ENCODE measurements around the gene PAX2.
A peak's percentile ranks its signal among the peaks of the same experiment; 100 is the strongest.

GRCh38 chr10:100824886-100825285 is 79.5 kb downstream of the PAX2 start:
- TF ChIP-seq POLR2AphosphoS5 (IDR thresholded peaks at IDR 0.05; ENCODE audit: low read depth, low read length), result no peak
- TF ChIP-seq CTCF (IDR thresholded peaks at IDR 0.05; ENCODE audit: control extremely low read depth in 1 of 3, insufficient read depth in 1 of 3, low read depth in 1 of 3, low read length in 3 of 3), result peak in 1 of 3 experiments; percentile 8; a peak in 1 of 4 replicates
- no peak for TF ChIP-seq POLR2A (IDR thresholded peaks at IDR 0.05; ENCODE audit: control extremely low read depth in 1 of 2, low read depth in 2 of 2, low read length in 2 of 2)
- TF ChIP-seq SP4 (IDR thresholded peaks at IDR 0.05; ENCODE audit: low read length), result no peak
- no peak for TF ChIP-seq EZH2 (IDR thresholded peaks at IDR 0.05; ENCODE audit: low read depth, low read length, severe bottlenecking)
- TF ChIP-seq SRF (IDR thresholded peaks at IDR 0.05; ENCODE audit: low read depth, low read length), result no peak
- TF ChIP-seq SP2 (IDR thresholded peaks at IDR 0.05; ENCODE audit: low read length), result no peak
- TF ChIP-seq RXRA (IDR thresholded peaks at IDR 0.05; ENCODE audit: insufficient read depth, low read depth, low read length), result no peak
- TF ChIP-seq SP1 (IDR thresholded peaks at IDR 0.05; ENCODE audit: low read depth, low read length), result no peak
- no peak for TF ChIP-seq CHD2 (IDR thresholded peaks at IDR 0.05; ENCODE audit: low read length)
- no peak for TF ChIP-seq RFX5 (IDR thresholded peaks at IDR 0.05; ENCODE audit: borderline replicate concordance, low read depth, low read length)

Data from H1 (cell line).